ENCODE results near the gene OR10R2.

OR10R2 gene

DNA sequence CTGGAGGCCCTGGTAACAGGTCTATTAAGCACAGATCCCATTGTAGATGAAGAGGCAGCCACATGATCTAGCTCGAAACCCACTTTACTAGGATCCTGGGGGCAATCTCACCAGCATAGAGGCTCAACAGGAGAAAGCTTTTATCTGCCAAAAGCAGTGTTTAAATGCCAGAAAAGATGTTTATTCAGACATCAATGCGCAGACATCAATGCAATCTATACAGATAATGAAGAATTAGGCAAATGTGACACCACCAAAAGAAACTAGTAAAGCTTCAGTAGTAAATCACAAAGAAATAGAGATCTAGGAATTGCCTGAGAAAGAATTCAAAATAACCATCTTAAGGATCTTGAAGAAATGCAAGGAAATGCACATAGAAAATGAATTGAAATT, 49.6 kb downstream of the OR10R2 start:
- no peak for DNase-seq
- Histone ChIP-seq H3K27me3 (replicated peaks in 2 of 5; ENCODE audit: control insufficient read depth in 4 of 5, insufficient read depth in 5 of 5, low read length in 4 of 5) (peaks cover 0 to 11% (median 0%) of the 10 kb centered on the region in 5 experiments), H3K27ac (ENCODE audit: insufficient read depth in 1 of 2, low read depth in 1 of 2, low read length in 2 of 2, poor library complexity in 1 of 2, severe bottlenecking in 2 of 2) (no peak overlapping the region), H3K9me3 (ENCODE audit: control extremely low read depth in 1 of 5, control insufficient read depth in 4 of 5, insufficient read depth in 2 of 5, low read depth in 1 of 5, low read length in 4 of 5) (peaks cover 0 to 1% (median 0%) of the 10 kb centered on the region in 5 experiments), H3K4me3 (ENCODE audit: control insufficient read depth in 1 of 7, extremely low read depth in 1 of 7, insufficient read depth in 4 of 7, low read depth in 2 of 7, low read length in 6 of 7) (no peak overlapping the region), H3K4me1 (ENCODE audit: control extremely low read depth in 1 of 4, control insufficient read depth in 4 of 4, insufficient read depth in 4 of 4, low read length in 3 of 4) (no peaks in the 10 kb centered on the region), H3K36me3 (ENCODE audit: control insufficient read depth in 4 of 4, insufficient read depth in 4 of 4, low read length in 3 of 4) (no peaks in the 10 kb centered on the region)
- ChIA-PET CTCF (no interaction called here), POLR2A (no interaction called here)
- WGBS (ENCODE audit: insufficient coverage) = 100% methylated on average over 1 of the region's 2 CpGs

GRCh38 chr1:158527190-158527815, 55.3 kb downstream of the OR10R2 start:
- H3K4me3 ChIP-seq (ENCODE audit: control insufficient read depth in 1 of 7, extremely low read depth in 1 of 7, insufficient read depth in 4 of 7, low read depth in 2 of 7, low read length in 6 of 7) = no peak overlapping the region
- ChIA-PET POLR2A (no interaction called here), CTCF (interaction anchor here (0.9 kb wide), 1 partner anchor 198 kb away, joined by 5 read pairs; no protein-coding TSS in a partner anchor)
- no CpG with 5 or more reads among the region's 2 CpGs for WGBS (ENCODE audit: insufficient coverage)
- H3K36me3 ChIP-seq (ENCODE audit: control insufficient read depth in 4 of 4, insufficient read depth in 4 of 4, low read length in 3 of 4) = no peaks in the 10 kb centered on the region
- H3K4me1 ChIP-seq (ENCODE audit: control extremely low read depth in 1 of 4, control insufficient read depth in 4 of 4, insufficient read depth in 4 of 4, low read length in 3 of 4) = no peaks in the 10 kb centered on the region
- H3K27me3 ChIP-seq (replicated peaks in 2 of 5; ENCODE audit: control insufficient read depth in 4 of 5, insufficient read depth in 5 of 5, low read length in 4 of 5) = peaks cover 0 to 9% (median 0%) of the 10 kb centered on the region in 5 experiments
- H3K9me3 ChIP-seq (ENCODE audit: control extremely low read depth in 1 of 5, control insufficient read depth in 4 of 5, insufficient read depth in 2 of 5, low read depth in 1 of 5, low read length in 4 of 5) = peaks cover 0 to 2% (median 0%) of the 10 kb centered on the region in 5 experiments
- no peak for DNase-seq
- no peak overlapping the region for H3K27ac ChIP-seq (ENCODE audit: insufficient read depth in 1 of 2, low read depth in 1 of 2, low read length in 2 of 2, poor library complexity in 1 of 2, severe bottlenecking in 2 of 2)
